GM19467 (cell line): Measurements from ENCODE around the gene RAP1GDS1.
"Not testable (repeated sequence)": the region's sequence is repeated elsewhere in the genome, so short reads cannot be mapped to it uniquely, and the experiment has no call there.

Experiments used
- ATAC-seq: cut with Tn5 transposase; IDR thresholded peaks from one replicate; pipeline ENCODE4 v1.9.1; 2021; ENCODE audit warnings: mild to moderate bottlenecking, moderate library complexity; ENCODE audit not compliant: unreplicated experiment

The RAP1GDS1 gene

DNA sequence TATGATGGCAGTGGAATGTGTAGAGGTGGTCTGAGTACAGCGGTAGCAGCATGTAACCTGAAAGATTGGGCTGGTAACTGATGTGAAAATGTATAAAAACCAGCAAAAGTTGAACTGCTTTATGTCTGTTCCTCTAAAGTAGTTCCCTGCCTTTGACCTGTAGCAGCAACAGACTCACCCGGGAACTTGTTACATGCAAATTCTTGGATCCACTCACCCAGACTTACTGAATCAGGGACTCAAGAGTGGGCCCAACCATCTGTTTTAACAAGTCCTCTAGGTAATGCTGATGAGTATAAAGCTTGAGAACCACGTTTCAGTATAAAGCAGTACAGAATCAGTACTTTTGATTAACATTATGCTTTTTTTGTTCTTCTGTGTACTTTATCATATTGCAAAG lies 84.7 kb downstream of the RAP1GDS1 start:
- ATAC-seq = no peak

DNA sequence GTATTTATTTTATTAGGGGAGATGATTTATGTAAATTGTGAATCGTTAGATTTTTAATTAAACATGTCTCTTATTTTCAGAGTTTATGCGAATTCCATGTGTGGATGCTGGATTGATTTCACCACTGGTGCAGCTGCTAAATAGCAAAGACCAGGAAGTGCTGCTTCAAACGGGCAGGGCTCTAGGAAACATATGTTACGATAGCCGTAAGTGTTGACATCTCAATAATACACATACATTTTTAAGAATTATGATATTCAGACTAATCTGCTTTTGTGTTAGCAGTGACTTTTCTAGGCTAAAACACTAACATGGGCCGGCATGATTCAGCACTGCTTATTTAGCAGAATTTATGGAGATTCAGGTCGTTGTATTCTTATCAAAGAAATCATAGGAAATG lies 91.2 kb downstream of the RAP1GDS1 start:
- ATAC-seq = no peak

DNA sequence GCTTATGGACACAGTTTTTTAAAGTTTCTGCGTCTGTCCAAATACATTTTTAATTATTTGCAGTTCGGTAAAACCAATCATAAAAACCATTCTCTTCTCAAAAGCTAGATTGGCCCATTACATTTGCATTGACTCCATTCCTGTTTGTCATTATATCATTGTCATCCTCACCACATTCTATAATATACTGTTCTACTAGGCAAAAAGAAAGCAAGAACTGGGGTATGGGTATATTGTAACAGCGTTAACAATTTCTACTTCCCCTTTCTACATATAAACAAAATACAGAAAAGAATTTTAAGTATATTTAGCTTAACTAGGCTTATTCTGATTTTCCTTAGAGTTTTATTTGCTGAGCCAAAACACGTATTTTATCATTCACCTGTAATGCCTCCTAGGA lies 91.8 kb downstream of the RAP1GDS1 start:
- ATAC-seq = no peak

DNA sequence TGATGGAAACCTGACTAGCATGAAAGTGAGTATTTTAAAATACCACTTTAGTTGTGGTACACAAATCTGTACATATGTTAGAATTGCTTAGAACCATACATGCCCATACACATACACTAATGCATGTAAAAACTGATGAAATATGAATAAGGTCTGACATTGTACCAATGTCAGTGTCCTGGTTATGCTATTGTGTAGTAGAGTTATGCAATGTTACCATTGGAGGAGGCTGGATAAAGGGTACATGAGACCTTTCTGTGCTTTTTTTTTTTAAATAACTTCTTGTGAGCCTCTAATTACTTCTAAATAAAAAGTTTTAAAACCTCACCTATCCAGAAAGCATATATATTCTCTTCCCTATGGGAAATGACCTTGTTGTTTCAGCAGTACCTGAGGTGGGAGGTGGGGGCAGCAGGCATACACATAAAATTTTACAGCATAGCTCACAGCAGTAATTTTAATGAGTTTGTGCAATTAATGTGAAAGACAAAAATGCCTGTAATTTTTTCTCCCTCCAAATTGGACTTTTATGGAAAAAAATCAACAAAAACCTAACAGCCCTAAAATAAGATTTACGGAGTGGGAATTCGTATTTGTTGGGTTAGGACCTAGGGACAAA lies 97.6 kb downstream of the RAP1GDS1 start:
- ATAC-seq = no peak

GRCh38 chr4:98359646-98360045 lies 98.5 kb downstream of the RAP1GDS1 start:
- ATAC-seq = no peak

DNA sequence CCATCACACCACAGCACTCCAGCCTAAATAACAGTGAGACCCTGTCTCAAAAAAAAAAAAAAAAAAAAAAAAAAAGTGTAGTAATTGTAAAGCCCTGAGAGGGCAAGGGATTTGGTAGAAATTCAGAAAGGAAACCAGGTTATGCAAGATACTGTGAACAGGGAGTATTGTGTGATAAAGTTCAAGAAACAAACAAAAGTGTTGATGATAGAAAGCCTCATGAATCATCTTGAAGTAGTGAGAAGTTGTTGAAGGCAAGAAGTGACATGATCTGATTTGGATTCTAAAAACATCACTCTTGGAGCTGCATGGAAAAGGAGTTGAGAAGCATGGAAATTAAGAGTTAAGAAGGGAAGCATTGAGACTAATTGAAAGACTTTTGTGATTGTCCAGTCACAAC lies 102.2 kb downstream of the RAP1GDS1 start:
- no peak for ATAC-seq

- ATAC-seq = not testable (repeated sequence)
Measured at GRCh38 chr4:98366275-98366674, 105.1 kb downstream of the RAP1GDS1 start.

- not testable (repeated sequence) for ATAC-seq
Measured at GRCh38 chr4:98368000-98368399, 106.8 kb downstream of the RAP1GDS1 start.

DNA sequence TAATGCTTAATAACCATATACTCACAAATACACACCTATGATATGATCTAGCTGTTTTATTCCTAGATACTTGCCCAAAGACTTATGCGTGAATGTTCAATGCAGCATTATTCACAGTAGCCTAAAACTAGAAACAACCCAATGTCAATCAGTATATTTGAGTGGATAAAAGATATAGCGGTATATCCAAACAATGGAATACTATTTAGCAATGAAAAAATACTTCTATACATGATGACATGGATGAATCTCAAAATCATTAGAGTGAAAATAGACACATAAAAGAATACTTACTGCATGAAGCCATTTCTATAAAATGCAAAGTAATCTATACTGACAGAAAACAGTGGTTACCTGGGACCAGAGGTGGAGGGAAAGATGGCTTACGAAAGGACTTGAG lies 108.1 kb downstream of the RAP1GDS1 start:
- no peak for ATAC-seq

- ATAC-seq = no peak
Measured at GRCh38 chr4:98374643-98375042, 113.5 kb downstream of the RAP1GDS1 start.

DNA sequence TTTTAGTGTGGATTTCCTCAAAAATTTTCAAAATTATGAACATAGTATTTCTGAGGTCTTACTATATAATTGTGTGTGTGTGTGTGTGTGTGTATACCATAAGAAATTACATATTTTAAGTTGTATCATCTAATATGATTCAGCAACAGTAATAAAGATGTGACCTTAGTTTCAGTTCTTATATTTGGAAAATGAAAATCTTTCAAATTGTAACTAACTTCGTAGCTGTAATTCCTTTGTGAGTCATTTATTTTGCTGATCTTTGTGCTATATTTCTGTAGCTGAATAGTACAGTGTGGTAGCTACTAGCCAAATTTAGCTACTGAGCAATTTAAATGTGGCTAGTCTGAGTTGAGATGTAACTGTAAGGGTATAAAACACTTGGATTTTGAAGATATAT lies 116.4 kb downstream of the RAP1GDS1 start:
- no peak for ATAC-seq

GRCh38 chr4:98381306-98381705 lies 120.1 kb downstream of the RAP1GDS1 start:
- no peak for ATAC-seq

DNA sequence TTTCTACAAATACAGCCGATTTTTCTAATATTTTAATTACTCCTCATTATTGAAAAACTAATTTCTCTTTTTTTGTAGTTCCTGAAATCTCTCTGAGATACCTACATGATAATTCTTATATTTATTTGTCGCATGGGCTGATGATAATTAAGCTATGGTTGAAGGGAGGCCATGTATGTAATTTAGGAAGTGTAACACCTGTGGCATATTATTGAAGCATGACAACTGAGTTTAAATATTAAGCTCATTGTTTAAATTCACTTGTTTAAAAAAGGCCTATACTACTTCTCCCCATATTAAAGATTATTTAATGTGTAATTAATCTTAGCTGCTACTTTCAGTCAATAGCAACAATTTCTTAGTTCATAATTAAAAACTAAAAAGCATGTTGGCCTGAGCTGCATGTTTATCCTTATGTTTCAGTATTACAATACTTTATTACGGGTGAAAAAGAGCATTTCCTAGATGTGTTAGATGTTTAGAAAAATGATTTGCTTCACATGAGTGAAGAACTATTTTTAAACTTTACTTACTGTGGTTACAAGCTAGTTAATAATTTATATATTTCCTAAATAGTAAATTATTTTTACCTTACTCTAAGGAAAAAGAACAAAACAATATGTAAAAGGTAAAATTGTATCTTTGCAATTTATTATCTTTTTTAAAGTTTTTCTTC lies 122.4 kb downstream of the RAP1GDS1 start:
- ATAC-seq = peak; percentile 62

- ATAC-seq = no peak
Measured at GRCh38 chr4:98385831-98386230, 124.6 kb downstream of the RAP1GDS1 start.

DNA sequence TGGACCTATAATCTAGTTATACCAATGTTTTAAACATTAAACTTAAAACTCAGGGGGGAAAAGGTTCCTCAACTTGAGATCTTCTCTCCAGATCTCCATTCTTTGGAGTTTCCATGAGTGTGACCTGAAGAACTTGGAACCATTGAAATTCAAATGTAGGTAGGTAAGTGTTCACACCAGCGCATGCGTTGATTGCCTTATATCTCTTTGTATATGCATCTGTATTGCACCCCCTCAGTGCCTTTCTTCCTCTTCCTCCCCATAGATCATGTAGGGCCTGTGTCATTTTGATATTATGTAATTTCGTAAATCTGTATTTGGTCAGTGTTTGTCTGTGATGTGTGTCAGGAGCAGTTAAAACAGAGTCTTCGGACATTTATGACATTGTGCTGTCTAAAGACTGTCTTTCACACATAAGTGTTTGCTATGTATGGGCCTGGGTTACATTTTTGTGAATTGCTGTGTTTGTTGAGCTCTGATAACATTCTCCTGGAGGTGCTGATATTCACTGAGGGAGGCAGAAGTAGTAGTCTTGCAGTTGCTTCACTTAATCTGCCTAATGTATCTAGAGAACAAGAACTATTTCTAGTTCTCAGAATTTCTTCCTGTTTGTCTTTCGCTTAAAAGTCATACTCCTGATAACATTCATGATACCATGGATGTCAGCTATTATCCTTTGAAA lies 126.3 kb downstream of the RAP1GDS1 start:
- no peak for ATAC-seq

GRCh38 chr4:98394134-98394533 lies 132.9 kb downstream of the RAP1GDS1 start:
- no peak for ATAC-seq

DNA sequence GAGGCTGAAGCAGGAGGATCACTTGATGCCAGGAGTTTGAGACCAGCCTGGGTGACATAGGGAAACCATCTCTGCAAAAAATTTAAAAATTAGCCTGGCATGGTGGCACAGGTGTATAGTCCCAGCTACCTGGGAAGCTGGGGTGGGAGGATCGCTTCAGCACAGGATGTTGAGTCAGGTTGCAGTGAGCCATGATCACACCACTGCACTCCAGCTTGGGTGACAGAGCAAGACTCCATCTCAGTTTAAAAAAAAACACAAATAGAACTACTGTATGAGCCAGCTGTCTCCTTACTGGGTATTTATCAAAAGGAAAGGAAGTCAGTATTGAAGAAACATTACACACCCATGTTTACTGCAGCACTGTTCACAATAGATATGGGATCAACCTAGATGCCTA lies 138.7 kb downstream of the RAP1GDS1 start:
- no peak for ATAC-seq

DNA sequence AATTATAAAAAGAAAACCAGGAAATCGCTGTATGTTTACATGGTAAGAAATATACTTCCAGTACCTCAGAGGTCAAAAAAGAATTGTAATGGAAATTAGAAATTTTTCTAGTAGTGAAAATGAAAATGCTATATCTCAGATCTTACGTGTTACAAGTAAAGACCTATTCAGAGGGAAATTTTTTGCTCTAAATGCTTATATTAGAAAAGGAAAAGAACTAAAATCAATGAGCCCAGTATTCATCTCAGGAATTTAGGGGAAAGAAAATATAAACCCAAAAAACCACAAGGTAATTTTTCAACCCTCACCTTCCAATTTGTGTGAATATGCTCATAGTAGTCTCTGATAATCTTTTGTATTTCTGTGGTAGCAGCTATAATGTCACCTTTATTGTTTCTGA lies 145.6 kb downstream of the RAP1GDS1 start:
- no peak for ATAC-seq

DNA sequence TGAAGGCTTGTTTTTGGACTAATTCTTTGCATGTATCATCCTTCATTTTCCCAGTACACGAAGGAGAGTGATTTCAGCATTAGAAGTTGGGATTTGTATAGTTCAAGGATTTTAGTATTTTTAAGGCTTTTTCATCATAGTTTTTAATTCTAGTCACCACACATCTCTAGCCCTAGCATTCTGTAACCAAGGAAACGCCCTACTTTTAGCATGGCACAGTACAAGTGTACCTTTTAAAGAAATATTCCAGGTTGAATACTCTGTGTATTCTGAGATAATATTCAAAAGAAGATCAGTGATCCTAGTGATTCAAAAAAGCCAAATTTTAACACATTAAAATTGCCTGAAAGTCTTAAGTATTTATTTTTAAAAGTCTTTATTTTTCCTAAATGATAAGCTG lies 150.5 kb downstream of the RAP1GDS1 start:
- ATAC-seq = no peak

- ATAC-seq = no peak
Measured at GRCh38 chr4:98416844-98417243, 155.7 kb downstream of the RAP1GDS1 start.

- ATAC-seq = not testable (repeated sequence)
Measured at GRCh38 chr4:98420151-98420550, 159.0 kb downstream of the RAP1GDS1 start.

DNA sequence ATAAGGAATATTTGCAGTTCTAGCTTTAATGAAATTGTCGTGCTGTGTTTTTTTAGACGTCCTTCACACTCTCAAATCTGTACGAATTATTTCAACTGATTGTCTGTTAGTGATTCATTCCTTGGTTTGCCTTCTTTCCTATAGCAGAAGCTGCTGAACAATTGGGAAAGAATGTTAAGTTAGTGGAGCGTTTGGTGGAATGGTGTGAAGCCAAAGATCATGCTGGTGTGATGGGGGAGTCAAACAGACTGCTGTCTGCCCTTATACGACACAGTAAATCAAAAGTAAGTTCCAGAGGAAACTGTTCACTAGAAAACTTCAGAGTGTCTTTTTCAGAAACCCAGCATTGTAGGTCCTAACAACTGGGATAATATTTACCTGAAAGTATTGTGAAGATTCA lies 159.9 kb downstream of the RAP1GDS1 start:
- ATAC-seq = no peak
